HG03280 (cell line): ENCODE measurements around the gene UMODL1.

ENCODE experiments used
- ATAC-seq: cut with Tn5 transposase; IDR thresholded peaks from one replicate; pipeline ENCODE4 v1.9.1; 2021; ENCODE audit warnings: mild to moderate bottlenecking, moderate library complexity; ENCODE audit not compliant: unreplicated experiment

Gene UMODL1

DNA sequence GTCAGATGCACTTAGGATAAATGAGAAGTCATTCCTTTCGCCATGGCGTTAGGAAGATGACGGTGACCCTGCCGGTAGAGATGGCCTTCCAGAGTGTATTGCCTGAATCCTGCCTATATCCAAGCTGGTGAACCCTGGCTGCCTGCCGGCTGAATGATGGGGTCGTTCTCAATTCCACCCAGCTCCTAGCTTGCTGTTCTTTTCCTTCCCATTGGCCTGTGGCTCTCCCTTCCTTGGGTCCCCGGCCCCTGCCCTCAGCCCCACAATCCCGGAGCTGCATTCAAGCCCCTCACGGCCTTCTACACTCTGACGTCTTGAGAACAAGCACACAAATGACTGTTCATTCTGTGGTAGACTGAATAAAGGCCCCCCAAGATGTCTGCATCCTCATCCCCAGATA is 32.7 kb upstream of the UMODL1 start:
- ATAC-seq, result no peak

GRCh38 chr21:42038826-42039425 is 32.2 kb upstream of the UMODL1 start:
- ATAC-seq, result no peak

DNA sequence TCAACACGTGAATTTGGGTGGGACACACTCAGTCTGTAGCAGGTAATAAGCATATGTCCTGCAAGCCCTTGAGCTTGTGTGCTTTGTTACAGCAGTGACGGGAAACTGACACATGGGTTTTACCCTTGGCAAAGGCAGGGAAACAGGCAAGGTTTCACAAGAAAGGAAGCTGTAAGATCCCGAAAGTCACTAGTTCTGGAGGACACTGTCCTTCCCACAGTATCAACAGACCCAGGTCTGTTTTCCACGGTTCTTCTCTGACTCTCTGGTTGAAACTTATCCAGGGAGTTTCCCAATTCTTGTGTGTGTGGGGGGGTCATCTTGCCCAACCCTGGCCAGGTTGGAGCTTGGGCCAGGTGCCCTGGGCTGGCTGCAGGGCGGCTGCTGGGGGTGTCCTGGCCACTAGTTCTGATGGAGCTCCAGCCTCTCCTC is 31.6 kb upstream of the UMODL1 start:
- ATAC-seq, result no peak

GRCh38 chr21:42039911-42040351 is 31.2 kb upstream of the UMODL1 start:
- no peak for ATAC-seq

- no peak for ATAC-seq
Measured at GRCh38 chr21:42040411-42041180, 30.5 kb upstream of the UMODL1 start.

GRCh38 chr21:42041246-42041645 is 29.9 kb upstream of the UMODL1 start:
- no peak for ATAC-seq

GRCh38 chr21:42041711-42042110 is 29.4 kb upstream of the UMODL1 start:
- ATAC-seq, result no peak

- no peak for ATAC-seq
Measured at GRCh38 chr21:42042651-42043050, 28.5 kb upstream of the UMODL1 start.

DNA sequence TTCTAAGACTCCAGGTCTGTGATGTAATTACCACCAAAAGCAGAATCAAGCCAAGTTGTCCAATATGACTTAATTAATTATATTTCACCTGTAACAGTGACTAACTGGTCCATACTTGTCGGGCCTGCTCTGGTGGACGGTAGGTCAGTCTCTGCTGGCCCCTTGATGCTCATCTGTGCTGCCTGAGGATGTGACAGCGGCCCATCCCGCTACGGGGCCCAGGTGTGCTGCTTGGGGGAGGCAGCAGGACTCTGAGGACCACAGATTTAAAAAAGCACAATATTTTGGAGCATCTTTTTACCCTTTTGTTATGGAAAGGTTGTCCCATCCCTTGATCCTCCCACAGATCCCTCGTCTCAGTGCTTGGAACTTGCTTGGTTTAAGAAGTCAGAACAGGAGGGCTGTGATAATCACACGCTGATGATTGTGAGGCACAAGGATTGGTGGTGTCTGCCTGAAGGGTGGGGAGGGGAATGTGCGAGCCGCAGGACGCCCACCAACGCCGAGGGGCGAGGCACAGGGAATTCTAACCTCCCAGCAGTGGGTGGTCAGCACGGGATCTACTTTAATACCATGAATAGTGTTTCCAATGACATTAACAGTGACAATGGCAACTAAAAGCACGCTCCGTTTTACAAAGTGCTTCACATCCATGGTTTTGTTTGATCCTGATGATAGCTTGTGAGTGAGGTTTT is 27.8 kb upstream of the UMODL1 start:
- no peak for ATAC-seq

- no peak for ATAC-seq
Measured at GRCh38 chr21:42043961-42044360, 27.2 kb upstream of the UMODL1 start.

- no peak for ATAC-seq
Measured at GRCh38 chr21:42044871-42045495, 26.1 kb upstream of the UMODL1 start.

- no peak for ATAC-seq
Measured at GRCh38 chr21:42047821-42048613, 23.1 kb upstream of the UMODL1 start.

DNA sequence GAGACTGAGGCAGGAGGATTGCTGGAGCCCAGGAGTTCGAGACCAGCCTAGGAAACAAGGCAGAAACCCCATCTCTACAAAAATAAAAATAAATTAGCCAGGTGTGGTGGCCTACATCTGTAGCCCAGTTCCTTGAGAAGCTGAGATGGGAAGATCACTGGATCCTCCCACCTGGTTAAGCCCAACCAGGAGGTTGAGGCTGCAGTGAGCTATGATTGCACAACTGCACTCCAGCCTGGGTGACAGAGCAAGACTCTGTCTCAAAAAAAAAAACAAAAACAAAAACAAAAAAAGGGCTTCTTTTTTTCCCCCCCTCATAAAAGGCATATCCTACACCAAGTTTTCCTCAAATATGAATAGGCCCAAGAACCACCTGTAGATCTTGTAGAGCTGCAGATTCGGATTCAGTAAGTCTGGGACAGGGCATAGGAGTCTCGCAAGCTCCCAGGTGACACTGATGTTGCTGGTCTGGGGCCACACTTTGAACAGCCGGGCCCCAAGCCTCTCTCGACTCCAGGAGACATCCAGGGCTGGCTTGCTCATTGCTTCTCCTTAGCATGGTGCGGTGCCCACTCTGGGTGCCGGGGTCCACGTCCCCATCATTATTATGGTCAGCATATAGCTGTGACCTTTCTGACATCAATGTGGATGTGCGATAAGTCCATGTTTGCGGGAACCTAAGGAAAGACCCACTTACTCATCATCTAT is 22.1 kb upstream of the UMODL1 start:
- no peak for ATAC-seq

- no peak for ATAC-seq
Measured at GRCh38 chr21:42049578-42050430, 21.3 kb upstream of the UMODL1 start.

DNA sequence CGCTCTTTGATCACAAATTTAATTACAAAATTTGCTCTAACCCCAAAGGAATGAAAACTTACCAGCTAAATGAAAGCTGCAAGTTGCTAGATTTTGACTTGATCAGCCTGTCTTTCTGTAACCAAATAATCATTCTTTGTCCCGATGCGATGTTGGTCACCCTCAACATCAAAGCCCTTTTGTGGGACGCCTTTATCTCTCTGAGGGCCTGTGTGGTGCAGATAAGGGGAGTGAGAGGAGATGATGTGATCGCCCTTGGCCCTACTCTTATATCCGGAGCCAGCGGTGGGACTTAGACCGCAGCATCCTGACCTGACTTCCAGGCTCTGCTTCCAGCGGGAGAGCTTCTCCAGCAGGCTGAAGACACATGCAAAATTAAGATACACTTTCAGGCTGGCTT is 19.3 kb upstream of the UMODL1 start:
- no peak for ATAC-seq

DNA sequence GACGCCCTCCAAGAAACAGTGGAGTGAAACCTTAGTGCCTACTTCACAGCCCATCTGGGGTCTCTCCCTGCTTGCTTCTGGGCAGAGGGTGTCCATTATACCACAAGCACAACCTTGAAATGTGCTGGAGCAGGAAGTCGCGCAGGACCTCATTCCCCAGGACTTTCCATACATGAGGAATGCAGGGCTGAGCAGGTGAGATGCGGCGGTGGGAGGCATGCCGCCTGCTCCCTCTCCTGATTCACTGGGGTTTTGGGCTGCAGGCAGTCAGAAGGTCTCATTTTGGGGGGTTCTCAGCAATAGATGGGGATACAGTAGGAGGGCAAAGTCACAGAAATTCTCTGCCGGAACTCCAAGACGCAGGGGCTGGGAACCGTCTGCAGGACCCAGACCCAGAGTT is 15.7 kb upstream of the UMODL1 start:
- no peak for ATAC-seq

DNA sequence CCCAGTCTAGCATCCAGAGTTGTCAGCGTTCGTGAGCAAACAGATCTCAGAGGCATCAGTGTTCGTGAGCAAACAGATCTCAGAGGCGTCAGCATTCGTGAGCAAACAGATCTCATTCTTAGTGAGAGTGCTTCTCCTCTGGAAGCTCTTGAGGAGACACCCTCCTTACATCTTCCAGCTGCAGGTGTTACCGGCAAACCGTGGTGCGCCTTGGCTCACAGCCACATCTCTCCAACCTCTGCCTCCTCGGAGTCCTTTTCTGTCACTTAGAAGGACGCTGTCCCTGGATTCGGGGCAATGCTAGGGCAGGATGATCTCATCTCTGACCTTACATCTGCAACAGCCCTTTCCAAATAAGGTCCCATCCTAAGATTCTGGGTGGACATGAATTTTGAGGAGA is 14.6 kb upstream of the UMODL1 start:
- no peak for ATAC-seq

DNA sequence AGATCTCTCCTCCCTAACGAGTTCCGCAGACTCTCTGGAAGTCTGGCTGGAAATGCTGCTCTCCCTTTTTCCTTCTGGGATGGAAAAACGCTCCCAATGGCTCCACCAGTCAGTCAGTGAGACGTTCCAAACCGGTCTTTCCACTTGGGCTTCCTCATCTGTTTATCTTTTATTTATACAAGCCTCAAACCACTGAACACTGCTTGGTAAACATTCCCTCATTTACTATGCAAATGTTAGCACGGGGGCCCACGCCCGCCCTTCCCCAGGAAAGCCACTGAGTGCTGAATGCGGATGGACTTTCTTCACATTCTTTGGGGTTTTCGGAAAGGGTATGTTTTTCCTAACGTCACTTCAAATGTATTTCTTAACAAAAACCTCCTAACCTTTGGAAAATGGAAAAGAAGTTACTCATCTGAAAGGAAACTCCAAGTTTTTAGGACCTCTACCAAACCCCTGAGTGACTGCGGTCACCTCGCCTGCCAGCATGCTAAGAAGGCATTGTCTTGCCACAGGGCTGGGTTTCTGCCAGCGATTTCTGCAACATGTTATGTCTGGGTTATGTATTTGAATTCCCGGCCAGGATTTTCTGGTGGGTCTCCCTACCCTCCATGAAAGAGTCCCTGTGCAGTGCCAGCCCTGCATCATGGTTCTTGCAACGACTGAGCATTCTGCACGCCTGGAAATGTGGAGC is 14.0 kb upstream of the UMODL1 start:
- ATAC-seq, result no peak
